ENCODE data around the gene NEDD9. TPM values are rescaled to one million over a fixed set of nuclear protein-coding genes. Genes with fewer than 3 reads are reported as not detected.

NEDD9 gene
- total RNA-seq, 1 experiment from 2014 or later = 0.28 TPM

GRCh38 chr6:11210386-11211138 lies 21.9 kb downstream of the NEDD9 start:
- no TSS peak for BruUV-seq (replicated peaks)
- H3K36me3 ChIP-seq (ENCODE audit: control insufficient read depth, insufficient read depth, low read length) = no peaks in the 10 kb centered on the region
- TF ChIP-seq SIN3A (IDR thresholded peaks at IDR 0.05; ENCODE audit: borderline replicate concordance, insufficient read depth, low read depth, low read length) (no peak), TCF7L2 (IDR thresholded peaks at IDR 0.05; ENCODE audit: low read depth, low read length) (no peak)
- in situ Hi-C loops (cut with HindIII; ENCODE audit: low pct_unique_long_range_greater_than_20kb, low sequenced_read_pairs) (no loop called here), intact Hi-C loops (cut with micrococcal nuclease; ENCODE audit: unreplicated experiment) (no loop called here)
- H3K27me3 ChIP-seq (ENCODE audit: control insufficient read depth, insufficient read depth, low read length) = no peaks in the 10 kb centered on the region
- no peak overlapping the region for H3K4me3 ChIP-seq (ENCODE audit: low read depth in 2 of 2, low read length in 2 of 2)
- no peak overlapping the region for H3K27ac ChIP-seq (ENCODE audit: low read length)
- DNase-seq (ENCODE audit: low read depth, low spot score) (no peak), ATAC-seq (no peak)
- H3K9me3 ChIP-seq (ENCODE audit: control insufficient read depth, insufficient read depth, low read depth, low read length) = no peaks in the 10 kb centered on the region
- ChIA-PET POLR2A (no interaction called here), CTCF (no interaction called here)
- no peaks in the 10 kb centered on the region for H3K4me1 ChIP-seq (ENCODE audit: control insufficient read depth, insufficient read depth, low read length)

GRCh38 chr6:11209906-11210305 lies 22.6 kb downstream of the NEDD9 start:
- intact Hi-C loops (cut with micrococcal nuclease; ENCODE audit: unreplicated experiment) = no loop called here
- POLR2A ChIA-PET = no interaction called here
- no peak overlapping the region for H3K27ac ChIP-seq (ENCODE audit: low read length)
- H3K9me3 ChIP-seq (ENCODE audit: control insufficient read depth, insufficient read depth, low read depth, low read length) = no peaks in the 10 kb centered on the region
- in situ Hi-C loops (cut with HindIII; ENCODE audit: low pct_unique_long_range_greater_than_20kb, low sequenced_read_pairs) = no loop called here
- no TSS peak for BruUV-seq (replicated peaks)
- ATAC-seq (no peak), DNase-seq (ENCODE audit: low read depth, low spot score) (no peak)
- CTCF ChIA-PET = no interaction called here
- H3K27me3 ChIP-seq (ENCODE audit: control insufficient read depth, insufficient read depth, low read length) = no peaks in the 10 kb centered on the region
- no peak for TF ChIP-seq CTCF (IDR thresholded peaks at IDR 0.05)
- no peak for TF ChIP-seq SIN3A (IDR thresholded peaks at IDR 0.05; ENCODE audit: borderline replicate concordance, insufficient read depth, low read depth, low read length)
- TF ChIP-seq REST (IDR thresholded peaks at IDR 0.05; ENCODE audit: insufficient read depth in 1 of 2, low read depth in 2 of 2, low read length in 1 of 2) = no peak
- no peak for TF ChIP-seq POLR2AphosphoS5 (IDR thresholded peaks at IDR 0.05; ENCODE audit: low read depth, low read length)
- TF ChIP-seq TCF7L2 (IDR thresholded peaks at IDR 0.05; ENCODE audit: low read depth, low read length) = no peak
- no peak overlapping the region for H3K4me3 ChIP-seq (ENCODE audit: low read depth in 2 of 2, low read length in 2 of 2)
- no peaks in the 10 kb centered on the region for H3K36me3 ChIP-seq (ENCODE audit: control insufficient read depth, insufficient read depth, low read length)
- no peaks in the 10 kb centered on the region for H3K4me1 ChIP-seq (ENCODE audit: control insufficient read depth, insufficient read depth, low read length)

GRCh38 chr6:11209369-11209768 lies 23.1 kb downstream of the NEDD9 start:
- POLR2A ChIA-PET = no interaction called here
- in situ Hi-C loops (cut with HindIII; ENCODE audit: low pct_unique_long_range_greater_than_20kb, low sequenced_read_pairs) = no loop called here
- TF ChIP-seq REST (IDR thresholded peaks at IDR 0.05; ENCODE audit: insufficient read depth in 1 of 2, low read depth in 2 of 2, low read length in 1 of 2) (no peak), TCF7L2 (IDR thresholded peaks at IDR 0.05; ENCODE audit: low read depth, low read length) (no peak), CTCF (IDR thresholded peaks at IDR 0.05) (no peak), SIN3A (IDR thresholded peaks at IDR 0.05; ENCODE audit: borderline replicate concordance, insufficient read depth, low read depth, low read length) (no peak), POLR2AphosphoS5 (IDR thresholded peaks at IDR 0.05; ENCODE audit: low read depth, low read length) (no peak)
- no TSS peak for BruUV-seq (replicated peaks)
- Histone ChIP-seq H3K36me3 (ENCODE audit: control insufficient read depth, insufficient read depth, low read length) (no peaks in the 10 kb centered on the region), H3K4me3 (ENCODE audit: low read depth in 2 of 2, low read length in 2 of 2) (no peak overlapping the region), H3K4me1 (ENCODE audit: control insufficient read depth, insufficient read depth, low read length) (no peaks in the 10 kb centered on the region), H3K9me3 (ENCODE audit: control insufficient read depth, insufficient read depth, low read depth, low read length) (no peaks in the 10 kb centered on the region), H3K27me3 (ENCODE audit: control insufficient read depth, insufficient read depth, low read length) (no peaks in the 10 kb centered on the region), H3K27ac (ENCODE audit: low read length) (no peak overlapping the region)
- DNase-seq (ENCODE audit: low read depth, low spot score) (no peak), ATAC-seq (no peak)
- intact Hi-C loops (cut with micrococcal nuclease; ENCODE audit: unreplicated experiment) = no loop called here
- CTCF ChIA-PET = no interaction called here
